ENCODE data around the gene TLE1. TPM values are rescaled to one million over a fixed set of nuclear protein-coding genes. Genes with fewer than 3 reads are reported as not detected.

TLE1 gene
- total and polyA plus RNA-seq, 10 of the 15 experiments (the other 5 are each of a cell fraction or from before 2014, with no cell fraction given) = 0.04 to 0.23 (median 0.10) TPM; not detected in 6

GRCh38 chr9:81563739-81564138 lies 125.6 kb downstream of the TLE1 start:
- ChIA-PET SMC1A (ENCODE audit: uncharacterized antibody, unreplicated experiment) (no interaction called here), POLR2A (no interaction called here), CTCF (no interaction called here), RAD21 (ENCODE audit: unreplicated experiment) (no interaction called here)
- H4K20me1 ChIP-seq (ENCODE audit: control insufficient read depth, insufficient read depth) = no peaks in the 10 kb centered on the region
- H3K9ac ChIP-seq (ENCODE audit: control insufficient read depth, insufficient read depth, low read length) = no peak overlapping the region
- in situ Hi-C loops (cut with MboI) = no loop called here
- ATAC-seq = no peak
- no peak overlapping the region for H2AFZ ChIP-seq (ENCODE audit: control insufficient read depth, low read depth, low read length)
- no peaks in the 10 kb centered on the region for H3K4me1 ChIP-seq (ENCODE audit: control insufficient read depth, insufficient read depth, low read length)
- no peak overlapping the region for H3K4me2 ChIP-seq (ENCODE audit: control insufficient read depth, insufficient read depth)
- no peak for DNase-seq (ENCODE audit: low read depth, low spot score)
- H3K4me3 ChIP-seq = no peak overlapping the region
- no peaks in the 10 kb centered on the region for H3K9me3 ChIP-seq (replicated peaks; ENCODE audit: control insufficient read depth, insufficient read depth, low read length)
- intact Hi-C loops (cut with micrococcal nuclease; ENCODE audit: unreplicated experiment) = no loop called here
- WGBS (ENCODE audit: insufficient coverage, insufficient replicate concordance, low lambda C conversion rate, missing lambda C conversion rate) = 12% methylated on average over 2 of the region's 2 CpGs
- H3K79me2 ChIP-seq (ENCODE audit: control insufficient read depth, insufficient read depth, low read length) = no peaks in the 10 kb centered on the region
- FAIRE-seq = no peak
- no peaks in the 10 kb centered on the region for H3K36me3 ChIP-seq (ENCODE audit: control insufficient read depth in 2 of 2, insufficient read depth in 2 of 2, low read length in 1 of 2)
- no peak overlapping the region for H3K27ac ChIP-seq (ENCODE audit: control insufficient read depth, insufficient read depth)
- no TSS peak for BruUV-seq (replicated peaks)
- no peaks in the 10 kb centered on the region for H3K27me3 ChIP-seq (replicated peaks in 1 of 2; ENCODE audit: control insufficient read depth in 2 of 2, insufficient read depth in 2 of 2, low read length in 1 of 2)
- no peak for TF ChIP-seq KLF5 (IDR thresholded peaks at IDR 0.05; ENCODE audit: partially characterized antibody)
- TF ChIP-seq NFXL1 (IDR thresholded peaks at IDR 0.05; ENCODE audit: borderline replicate concordance) = no peak
- no peak for TF ChIP-seq ZBTB40 (IDR thresholded peaks at IDR 0.05; ENCODE audit: borderline replicate concordance)
- TF ChIP-seq SMAD1 (IDR thresholded peaks at IDR 0.05; ENCODE audit: low read depth, partially characterized antibody) = no peak

Data from GM12878 (cell line).